Measurements from ENCODE around the gene DEPP1. TPM values are rescaled to one million over a fixed set of nuclear protein-coding genes. Genes with fewer than 3 reads are reported as not detected.

DEPP1 gene
- total RNA-seq, 1 experiment from 2014 or later = 16.5 TPM

DNA sequence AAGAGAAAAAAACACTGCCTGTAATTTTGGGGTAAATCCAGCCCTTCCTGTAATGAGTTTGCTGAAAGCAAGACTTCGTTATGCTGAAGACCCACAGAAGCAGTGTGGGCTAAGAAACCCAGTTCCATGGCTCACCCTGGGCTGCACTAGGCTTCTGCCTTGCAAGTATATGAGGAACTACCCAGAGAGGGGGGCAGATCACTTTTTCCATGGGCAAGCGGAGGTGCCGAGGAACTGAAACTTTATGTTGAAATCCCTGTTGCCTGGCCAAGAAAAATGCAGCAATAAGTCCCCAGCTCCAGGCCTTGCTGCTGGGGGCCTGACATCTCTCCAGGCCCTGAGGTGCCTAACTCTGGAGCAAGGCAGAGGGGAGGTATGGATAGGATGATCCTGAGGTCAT lies 10.5 kb downstream of the DEPP1 start:
- no peak for DNase-seq (ENCODE audit: low read depth)

DNA sequence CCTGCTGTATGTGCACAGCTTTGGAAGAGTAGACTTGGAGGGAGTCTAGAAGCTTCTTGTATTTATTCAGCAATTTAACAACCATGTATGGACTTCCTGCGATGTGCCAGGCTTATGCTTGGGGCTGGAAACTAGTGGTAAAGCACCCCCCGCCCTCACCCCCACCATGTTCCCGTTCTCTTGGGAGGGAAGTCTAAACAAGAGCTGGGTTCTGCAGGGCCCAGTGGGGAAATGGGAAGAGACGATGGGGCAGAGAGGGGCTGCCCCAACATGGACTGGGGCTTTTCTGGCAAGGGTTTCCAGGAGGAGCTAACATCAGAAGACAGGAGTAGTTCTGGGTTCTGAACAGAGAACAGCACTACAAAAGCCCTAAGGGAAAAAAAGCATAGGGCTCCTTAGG lies 11.0 kb downstream of the DEPP1 start:
- no peak for DNase-seq (ENCODE audit: low read depth)

GRCh38 chr10:44966816-44967509 lies 11.6 kb downstream of the DEPP1 start:
- DNase-seq (ENCODE audit: low read depth) = no peak

GRCh38 chr10:44966129-44966815 lies 12.3 kb downstream of the DEPP1 start:
- peak; percentile 45 for DNase-seq (ENCODE audit: low read depth)

- no peak for DNase-seq (ENCODE audit: low read depth)
Observed at GRCh38 chr10:44965651-44966097, 12.9 kb downstream of the DEPP1 start.

DNA sequence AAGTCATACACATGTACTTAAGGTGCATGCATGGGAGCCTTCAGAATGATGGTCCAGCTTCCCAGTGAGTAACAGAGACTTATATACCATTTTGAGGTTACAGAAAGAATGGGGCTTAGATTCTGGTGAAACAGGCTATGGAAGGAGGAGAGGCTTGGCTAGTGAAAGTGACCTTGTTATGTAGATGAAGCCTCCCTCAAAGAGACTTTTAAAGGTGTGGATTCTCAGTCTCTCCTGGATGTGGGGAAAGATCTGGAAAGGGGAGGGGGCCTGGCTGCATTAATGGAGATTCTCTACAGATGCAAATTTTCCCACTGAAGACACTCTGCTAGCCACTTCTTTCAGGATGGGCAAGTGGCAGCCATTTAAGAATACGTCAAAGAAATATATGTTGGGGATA lies 13.5 kb downstream of the DEPP1 start:
- no peak for DNase-seq (ENCODE audit: low read depth)

DNA sequence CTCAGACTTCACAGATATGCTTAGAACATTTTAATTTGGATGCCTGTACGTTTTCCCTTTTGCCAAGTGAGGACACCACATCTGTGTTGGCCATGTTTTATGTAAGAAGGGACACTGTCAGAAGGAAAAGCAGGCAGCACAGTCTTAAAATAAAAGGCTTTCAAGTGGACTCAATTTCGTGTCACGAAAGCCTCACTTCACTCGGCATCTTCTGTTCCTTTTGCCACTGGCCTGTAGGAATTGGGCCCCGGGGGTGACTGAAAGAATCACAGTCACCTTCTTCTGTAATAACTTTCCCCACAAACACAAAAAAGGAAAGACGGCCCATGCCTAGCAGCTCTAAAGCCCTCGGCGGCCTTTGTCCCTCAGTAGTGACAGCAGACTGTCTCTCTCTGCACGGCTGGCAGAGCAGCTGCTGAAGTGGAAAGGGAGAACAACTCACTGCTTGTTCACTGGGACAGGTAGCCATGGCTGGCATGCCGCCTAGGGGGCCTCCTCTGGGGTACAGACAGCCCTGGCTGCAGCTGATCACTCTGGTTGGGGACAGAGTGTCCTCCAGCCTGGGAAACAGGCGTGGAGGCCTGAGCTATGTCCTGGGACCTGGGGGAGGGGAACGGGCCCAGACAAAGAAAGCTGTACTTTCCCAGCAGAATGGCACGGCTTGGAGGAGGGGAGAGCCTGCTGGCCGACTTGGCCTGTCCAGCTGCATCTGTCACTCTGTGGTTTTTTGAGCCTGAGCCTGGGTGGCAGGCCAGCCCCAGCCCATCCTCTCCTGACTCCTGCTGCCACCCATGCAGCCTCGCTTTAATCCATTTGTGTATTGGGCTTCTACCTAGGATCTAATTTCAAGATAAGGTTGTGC lies 14.6 kb downstream of the DEPP1 start:
- peak; percentile 78 for DNase-seq (ENCODE audit: low read depth)

DNA sequence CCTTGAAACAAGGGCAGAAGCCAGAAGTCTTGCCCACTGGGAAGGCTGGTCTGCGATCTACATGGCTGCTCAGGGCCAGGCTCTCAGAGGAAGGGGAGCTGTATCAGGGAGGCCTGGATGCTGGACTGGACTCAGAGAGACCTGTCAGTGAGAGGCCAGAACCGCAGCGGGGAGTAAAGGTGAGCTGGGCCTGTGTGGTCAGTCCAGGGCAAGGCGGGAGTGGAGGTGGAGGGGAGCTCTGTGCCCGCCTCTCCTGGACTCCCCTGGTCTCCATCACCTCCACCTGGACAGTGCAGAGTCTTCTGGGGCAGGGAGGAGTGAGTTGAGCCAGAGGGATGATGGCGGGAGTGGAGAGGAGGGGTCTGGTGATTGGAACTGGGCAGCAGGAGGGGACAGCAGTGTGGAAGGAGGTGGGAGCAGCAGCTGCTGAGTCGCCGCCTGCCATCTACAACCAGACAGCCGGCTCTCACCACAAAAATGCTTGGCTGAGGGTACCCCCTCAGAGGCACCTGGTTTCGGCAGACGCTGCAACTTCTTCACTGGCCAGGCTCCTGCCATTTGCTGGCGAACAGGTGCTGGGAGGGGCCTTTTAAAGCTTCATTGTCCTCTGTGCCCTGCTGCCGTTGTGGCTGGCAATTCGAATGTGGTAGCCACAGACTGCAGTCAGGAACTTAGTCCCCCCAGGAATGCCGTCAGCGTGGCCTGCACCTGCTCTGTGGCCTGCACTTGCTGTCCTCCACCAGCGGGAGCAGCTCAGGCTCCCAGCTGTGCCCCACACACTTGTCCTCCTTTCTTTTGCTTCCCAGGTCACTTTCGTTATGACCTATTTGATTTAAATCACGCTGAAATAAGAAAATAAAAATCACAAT lies 15.5 kb downstream of the DEPP1 start:
- no peak for DNase-seq (ENCODE audit: low read depth)

DNA sequence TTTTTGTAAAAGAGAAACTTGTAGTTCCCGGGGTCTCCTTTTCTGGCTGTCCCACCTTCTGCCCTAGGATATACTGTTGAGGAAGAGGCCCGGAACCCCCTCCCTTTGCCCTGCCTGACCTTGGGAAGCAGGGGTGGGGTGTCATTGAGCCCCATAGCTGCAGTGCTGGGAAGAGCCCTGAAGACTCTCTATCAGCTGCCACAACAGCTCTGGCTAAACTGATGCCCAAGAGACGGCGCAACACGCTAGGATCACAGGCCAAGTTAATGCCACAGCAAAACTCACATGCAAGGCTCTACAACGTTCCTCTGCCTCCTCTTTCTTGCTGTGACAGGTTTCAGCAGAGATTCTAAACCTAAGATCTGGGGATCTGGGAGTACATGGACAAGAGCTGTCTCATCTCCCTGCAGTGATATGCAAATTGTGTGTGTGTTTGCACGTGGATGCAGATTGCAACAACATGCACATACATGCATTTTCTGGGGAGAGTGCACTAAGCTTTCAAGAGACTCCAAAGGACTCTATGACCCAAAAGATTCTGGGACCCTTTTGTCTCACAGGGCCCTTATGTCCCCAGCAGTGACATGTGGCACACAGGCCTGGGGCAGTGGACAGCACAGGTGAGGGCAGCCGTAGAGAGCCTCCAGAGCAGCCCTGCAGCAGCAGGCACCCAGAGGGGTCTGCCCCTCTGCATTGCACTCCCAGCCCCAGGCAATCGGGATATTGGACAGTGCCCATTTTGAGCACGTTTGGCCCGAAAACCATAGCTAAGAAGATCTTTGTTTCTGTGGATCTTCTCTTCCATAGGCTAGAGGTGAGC lies 16.5 kb downstream of the DEPP1 start:
- DNase-seq (ENCODE audit: low read depth) = no peak

GRCh38 chr10:44961230-44961571 lies 17.4 kb downstream of the DEPP1 start:
- DNase-seq (ENCODE audit: low read depth) = no peak

DNA sequence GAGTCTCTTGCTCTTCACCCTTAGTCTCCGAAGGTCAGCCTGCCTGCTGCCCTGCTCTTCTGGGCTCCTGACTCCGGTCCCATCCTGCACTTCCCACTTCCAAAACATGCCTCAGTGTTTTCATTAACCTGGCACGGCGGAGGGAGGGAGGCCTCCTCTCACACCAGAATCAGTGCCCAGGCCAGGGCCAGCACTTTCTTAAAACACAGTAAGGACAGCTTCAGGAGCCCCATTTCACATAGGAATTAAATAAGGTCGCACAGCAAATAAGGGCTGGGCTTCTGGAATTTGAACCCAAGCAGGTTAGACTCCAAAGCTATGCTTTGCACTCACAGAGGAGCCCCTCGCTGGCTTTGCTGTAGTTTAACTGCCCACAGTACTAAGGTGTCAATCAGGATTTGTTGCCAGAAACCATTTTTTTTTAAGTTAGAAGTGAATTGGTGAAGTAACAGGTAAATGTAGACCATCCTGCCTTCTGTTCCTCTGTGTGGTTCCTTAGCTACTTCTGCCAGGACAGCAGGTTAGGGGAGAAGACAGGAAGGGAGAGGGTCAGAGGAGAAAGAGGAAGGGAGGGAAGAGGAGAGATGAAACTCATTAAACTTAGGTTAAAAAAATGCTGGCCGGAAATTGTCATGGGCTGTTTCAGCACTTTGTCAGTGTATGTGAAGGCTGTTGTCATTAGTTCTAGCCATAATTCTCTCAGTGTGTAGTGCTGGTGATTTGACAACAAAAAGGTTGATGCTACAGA lies 18.0 kb downstream of the DEPP1 start:
- no peak for DNase-seq (ENCODE audit: low read depth)

DNA sequence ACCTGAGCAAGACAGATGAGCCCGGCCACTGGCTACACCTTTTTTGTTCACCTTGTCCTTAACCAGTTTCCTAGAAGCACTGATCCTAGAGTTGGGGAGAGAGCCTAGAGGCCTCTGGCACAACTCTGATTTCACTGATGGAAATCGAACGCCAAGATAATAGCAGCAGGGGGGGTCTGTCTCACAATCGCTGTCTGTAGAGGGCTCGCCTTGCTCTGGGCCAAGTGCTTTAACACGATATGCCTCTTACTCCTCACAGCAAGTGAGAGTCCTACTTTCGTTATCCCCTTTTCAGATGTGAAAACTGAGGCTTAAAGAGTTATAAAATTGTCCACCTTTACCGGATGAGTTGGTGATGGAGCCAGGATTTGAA lies 18.5 kb downstream of the DEPP1 start:
- no peak for DNase-seq (ENCODE audit: low read depth)

DNA sequence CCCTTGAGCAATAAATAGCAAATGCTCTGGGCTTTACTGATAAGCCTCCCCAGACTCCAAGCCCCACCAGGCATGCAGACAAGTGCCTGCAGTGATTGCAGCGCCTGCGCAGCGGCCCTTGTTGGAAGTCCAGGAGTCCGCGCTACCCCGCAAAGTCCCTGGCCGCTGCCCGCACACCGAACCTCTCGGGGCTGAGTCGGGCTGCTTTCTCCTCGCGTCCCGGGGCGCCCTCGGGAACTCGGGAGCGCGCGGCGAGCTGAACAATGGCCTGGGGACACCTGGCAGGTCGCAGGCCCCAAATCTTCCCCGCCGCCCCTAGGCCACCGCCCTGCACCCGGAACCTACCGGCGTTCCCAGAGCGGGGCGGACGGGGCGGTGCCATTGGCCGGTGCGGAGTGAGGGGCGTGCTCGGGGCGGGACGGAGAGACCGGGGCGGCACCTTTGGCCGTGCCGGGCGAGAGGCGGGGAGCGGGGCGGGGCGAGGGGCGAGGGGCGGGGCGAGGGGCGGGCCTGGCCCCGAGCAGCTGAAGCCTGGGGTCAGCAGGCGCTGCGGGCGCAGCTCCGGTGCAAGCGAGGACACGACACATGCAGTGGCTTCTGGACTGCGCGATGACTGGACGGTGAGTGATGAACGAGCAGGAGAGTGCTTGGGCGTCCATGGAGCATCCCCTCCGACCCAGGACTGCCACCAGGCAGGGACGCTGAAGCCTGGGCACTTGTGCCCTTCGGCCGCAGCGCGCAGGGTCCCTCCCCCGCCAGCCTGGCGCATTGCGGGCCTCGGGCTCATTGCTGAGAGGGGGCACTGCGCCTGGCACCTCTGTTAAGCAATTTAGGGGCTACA lies 19.1 kb downstream of the DEPP1 start, which contains the start of gene RASSF4:
TSS of gene RASSF4 (plus strand) at position 556 of the 841 bp plus-strand sequence. CDS start 10,401 bp downstream, outside the sequence.
- DNase-seq (ENCODE audit: low read depth) = peak; percentile 77

- DNase-seq (ENCODE audit: low read depth) = no peak
Observed at GRCh38 chr10:44958898-44959246, 19.7 kb downstream of the DEPP1 start.

DNA sequence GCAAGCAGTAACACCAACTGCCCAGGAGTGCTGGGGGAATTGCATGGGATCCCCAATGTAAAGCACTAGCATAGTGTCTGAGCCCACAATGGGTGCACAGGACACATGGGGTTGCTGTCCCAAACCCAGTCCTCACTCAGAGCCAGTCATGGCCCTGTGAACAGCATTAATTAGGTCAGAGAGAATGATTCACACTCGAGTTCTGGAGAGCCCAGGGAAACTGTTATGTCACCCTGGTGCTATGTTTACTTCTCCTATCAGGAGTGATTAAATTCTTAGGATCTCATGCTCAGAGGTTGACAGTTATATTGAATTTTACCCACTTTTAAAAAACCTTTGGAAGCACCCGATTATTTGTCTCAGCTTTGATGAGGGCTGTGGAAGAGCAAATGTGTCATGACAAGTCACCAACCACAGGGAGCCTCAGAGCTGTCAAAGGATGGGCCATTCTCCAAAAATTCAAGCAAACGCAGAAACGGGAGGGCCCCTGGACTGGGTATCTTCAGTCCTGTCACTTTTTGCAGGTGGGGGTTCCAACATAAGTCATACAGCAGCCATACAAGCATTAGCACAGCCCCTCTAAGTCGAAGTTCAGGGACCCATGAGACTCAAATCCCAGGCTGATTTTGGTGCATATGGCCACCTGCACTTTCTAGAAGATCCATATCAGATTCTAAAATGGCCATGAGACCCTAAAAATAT lies 20.3 kb downstream of the DEPP1 start:
- peak; percentile 53 for DNase-seq (ENCODE audit: low read depth)

- no peak for DNase-seq (ENCODE audit: low read depth)
Observed at GRCh38 chr10:44956717-44957706, 21.6 kb downstream of the DEPP1 start.

GRCh38 chr10:44956226-44956625 lies 22.4 kb downstream of the DEPP1 start:
- no peak for DNase-seq (ENCODE audit: low read depth)

All from RPMI7951 (cell line).